Left ventricle myocardium inferior (tissue), 1 donor: ENCODE measurements around the gene CA11. TPM values are rescaled to one million over a fixed set of nuclear protein-coding genes. Genes with fewer than 3 reads are reported as not detected.
"Not testable (repeated sequence)": the region's sequence is repeated elsewhere in the genome, so short reads cannot be mapped to it uniquely, and the experiment has no call there.

Source experiments
- DNase-seq: peaks from one replicate; pipeline ENCODE4 v3.0.0-alpha.2; 2020
- H3K27ac ChIP-seq: fragments of 200-600 bp; replicated peaks from 2 replicates; pipeline ENCODE4 v1.8.0; 2021
- H3K27me3 ChIP-seq: fragments of 200-600 bp; 2 replicates; pipeline ENCODE4 v1.8.0; 2021; ENCODE audit warnings: low read depth
- H3K36me3 ChIP-seq: fragments of 200-600 bp; 2 replicates; pipeline ENCODE4 v1.8.0; 2021
- H3K4me1 ChIP-seq: fragments of 200-600 bp; 2 replicates; pipeline ENCODE4 v1.8.0; 2021
- H3K4me3 ChIP-seq: fragments of 200-600 bp; 2 replicates; pipeline ENCODE4 v1.8.0; 2021; ENCODE audit warnings: mild to moderate bottlenecking, moderate library complexity
- H3K9me3 ChIP-seq: fragments of 200-600 bp; replicated peaks from 2 replicates; pipeline ENCODE4 v1.8.0; 2021
- CTCF ChIP-seq: fragments of 200-600 bp; IDR thresholded peaks from 2 replicates; pipeline ENCODE4 v1.8.0; 2021; ENCODE audit warnings: antibody characterized with exemption, mild to moderate bottlenecking, borderline replicate concordance
- intact Hi-C: fragments of 100-400 bp; cut with micrococcal nuclease; formaldehyde crosslinking; loops from one replicate; pipeline ENCODE4 v1.11.0; 2022
- total RNA-seq: library from RNA; stranded (reverse); fragmentation: NEBNext Ultra II Directional; extraction: Animal tissue kit (Norgen Biotek cat#: 25700); gene quantifications from one replicate; pipeline ENCODE4 v1.2.1, GENCODE V29; 2021
- donor health status: DM: no; HTN: yes; CAD: no; lungs with severe emphysema.

Gene CA11
- total RNA-seq, 1 donor from 2014 or later = 4.5 TPM

- Histone ChIP-seq H3K36me3 (no peaks in the 10 kb centered on the region), H3K4me1 (no peaks in the 10 kb centered on the region), H3K4me3 (no peak overlapping the region), H3K27me3 (no peaks in the 10 kb centered on the region), H3K27ac (no peak overlapping the region), H3K9me3 (no peaks in the 10 kb centered on the region)
- no peak for TF ChIP-seq CTCF
- intact Hi-C loops = no loop called here
- no peak for DNase-seq
Observed at GRCh38 chr19:48685583-48685982, 39.6 kb upstream of the CA11 start.

GRCh38 chr19:48683349-48683748 is 37.4 kb upstream of the CA11 start:
- H3K9me3 ChIP-seq = no peaks in the 10 kb centered on the region
- H3K27ac ChIP-seq = no peak overlapping the region
- no peak for TF ChIP-seq CTCF
- peak; percentile 66 for DNase-seq
- H3K4me1 ChIP-seq = no peaks in the 10 kb centered on the region
- peak overlapping the region; percentile 43 for H3K4me3 ChIP-seq
- intact Hi-C loops = no loop called here
- no peaks in the 10 kb centered on the region for H3K36me3 ChIP-seq
- no peaks in the 10 kb centered on the region for H3K27me3 ChIP-seq

- Histone ChIP-seq H3K36me3 (no peaks in the 10 kb centered on the region), H3K27ac (no peak overlapping the region), H3K4me1 (no peaks in the 10 kb centered on the region), H3K9me3 (no peaks in the 10 kb centered on the region), H3K27me3 (no peaks in the 10 kb centered on the region), H3K4me3 (no peak overlapping the region)
- no peak for DNase-seq
- intact Hi-C loops = no loop called here
- TF ChIP-seq CTCF = no peak
Observed at GRCh38 chr19:48681127-48681470, 35.1 kb upstream of the CA11 start.

- intact Hi-C loops = no loop called here
- H3K27me3 ChIP-seq = no peaks in the 10 kb centered on the region
- H3K36me3 ChIP-seq = no peaks in the 10 kb centered on the region
- peaks cover 2% of the 10 kb centered on the region for H3K4me1 ChIP-seq
- no peak for DNase-seq
- no peak overlapping the region for H3K27ac ChIP-seq
- no peak overlapping the region for H3K4me3 ChIP-seq
- no peaks in the 10 kb centered on the region for H3K9me3 ChIP-seq
- TF ChIP-seq CTCF = no peak
Observed at GRCh38 chr19:48680436-48681126, 34.6 kb upstream of the CA11 start.

GRCh38 chr19:48680006-48680405 is 34.0 kb upstream of the CA11 start:
- H3K9me3 ChIP-seq, H3K4me3 ChIP-seq, intact Hi-C loops: not testable (repeated sequence)

GRCh38 chr19:48678201-48678600 is 32.2 kb upstream of the CA11 start:
- DNase-seq = no peak
- H3K4me1 ChIP-seq = peaks cover 9% of the 10 kb centered on the region
- H3K27me3 ChIP-seq = no peaks in the 10 kb centered on the region
- TF ChIP-seq CTCF = no peak
- no peaks in the 10 kb centered on the region for H3K9me3 ChIP-seq
- no peaks in the 10 kb centered on the region for H3K36me3 ChIP-seq
- no peak overlapping the region for H3K27ac ChIP-seq
- intact Hi-C loops = no loop called here
- H3K4me3 ChIP-seq = no peak overlapping the region

More at GRCh38 chr19:48680006-48680405, 34.0 kb upstream of the CA11 start:
- not testable (repeated sequence) for H3K4me1 ChIP-seq, H3K27me3 ChIP-seq, H3K36me3 ChIP-seq, DNase-seq, H3K27ac ChIP-seq
